ENCODE measurements around the gene TNS1.

The TNS1 gene

GRCh38 chr2:217940261-217941220 is 62.3 kb downstream of the TNS1 start:
- DNase-seq = no peak

DNA sequence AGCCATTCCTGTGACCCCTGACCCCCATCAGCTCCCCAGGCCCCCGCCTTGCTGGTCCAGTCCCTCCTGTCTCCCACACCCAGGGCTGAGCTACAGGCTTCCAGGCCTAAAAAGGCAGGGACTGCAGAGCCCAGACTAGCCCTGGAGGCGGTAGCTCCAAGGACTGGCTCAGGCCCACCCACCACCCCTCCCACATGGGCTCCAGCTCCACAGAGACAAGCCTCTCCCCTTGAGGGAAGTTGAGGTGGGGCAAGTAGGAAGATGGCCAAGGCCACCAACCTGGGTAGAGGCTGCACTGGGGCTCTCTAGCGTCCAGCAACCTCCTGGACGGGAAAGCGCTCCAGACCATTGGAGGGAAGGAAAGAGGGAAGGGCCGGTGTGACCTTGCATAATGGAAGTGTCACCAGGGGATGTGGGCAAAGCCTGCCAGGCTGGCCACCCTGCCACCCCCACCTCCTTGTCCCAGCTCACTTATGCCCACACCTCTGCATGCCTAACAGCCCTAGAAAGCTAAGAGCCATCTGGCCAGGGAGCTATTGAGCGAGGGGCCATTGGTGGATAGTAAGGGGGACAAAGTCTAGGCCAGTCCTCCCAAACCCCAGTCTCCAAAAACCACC is 63.1 kb downstream of the TNS1 start:
- DNase-seq = no peak

- DNase-seq = no peak
These were observed 63.6 kb downstream of the TNS1 start for GRCh38 chr2:217939220-217939619.

- no peak for DNase-seq
These were observed 64.8 kb downstream of the TNS1 start for GRCh38 chr2:217938036-217938435.

DNA sequence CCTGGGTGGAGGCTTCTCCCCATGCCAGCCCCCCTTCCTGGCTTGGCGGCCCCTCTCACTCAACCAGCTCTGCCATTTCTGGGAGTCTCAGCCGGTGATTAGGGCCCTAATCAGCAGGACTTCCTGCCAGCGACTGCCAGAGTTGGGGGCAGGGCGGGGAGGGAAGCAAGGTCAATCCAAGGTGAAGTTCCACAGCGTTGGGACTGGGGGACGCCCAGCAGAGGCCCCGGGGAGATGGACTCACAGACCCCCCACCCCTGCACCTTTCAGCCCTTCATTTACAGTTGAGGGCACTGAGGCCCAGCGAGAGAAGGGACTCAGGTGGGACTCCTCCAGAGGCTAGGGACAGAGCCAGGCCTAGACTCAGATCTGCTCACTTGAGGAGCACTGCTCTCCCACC is 65.3 kb downstream of the TNS1 start:
- DNase-seq = no peak

DNA sequence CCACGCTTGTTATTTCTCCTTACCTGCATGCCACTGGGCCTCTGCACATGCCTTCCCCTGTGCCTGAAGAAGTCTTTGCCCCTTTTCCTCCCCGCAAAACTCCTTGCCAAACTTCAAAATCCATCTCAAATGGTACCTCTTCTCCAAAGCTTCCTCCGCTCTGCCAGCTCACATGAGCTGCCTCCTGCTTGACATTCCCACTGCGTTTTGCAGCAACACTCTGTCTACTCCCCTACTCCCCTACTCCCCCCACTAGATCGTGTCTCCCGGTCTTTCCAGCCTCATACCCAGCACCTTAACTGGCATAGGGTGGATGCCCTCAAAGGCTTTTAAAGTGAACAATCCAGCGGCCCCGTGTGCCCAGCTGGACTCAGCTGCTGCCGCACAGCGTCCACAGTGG is 65.8 kb downstream of the TNS1 start:
- no peak for DNase-seq

DNA sequence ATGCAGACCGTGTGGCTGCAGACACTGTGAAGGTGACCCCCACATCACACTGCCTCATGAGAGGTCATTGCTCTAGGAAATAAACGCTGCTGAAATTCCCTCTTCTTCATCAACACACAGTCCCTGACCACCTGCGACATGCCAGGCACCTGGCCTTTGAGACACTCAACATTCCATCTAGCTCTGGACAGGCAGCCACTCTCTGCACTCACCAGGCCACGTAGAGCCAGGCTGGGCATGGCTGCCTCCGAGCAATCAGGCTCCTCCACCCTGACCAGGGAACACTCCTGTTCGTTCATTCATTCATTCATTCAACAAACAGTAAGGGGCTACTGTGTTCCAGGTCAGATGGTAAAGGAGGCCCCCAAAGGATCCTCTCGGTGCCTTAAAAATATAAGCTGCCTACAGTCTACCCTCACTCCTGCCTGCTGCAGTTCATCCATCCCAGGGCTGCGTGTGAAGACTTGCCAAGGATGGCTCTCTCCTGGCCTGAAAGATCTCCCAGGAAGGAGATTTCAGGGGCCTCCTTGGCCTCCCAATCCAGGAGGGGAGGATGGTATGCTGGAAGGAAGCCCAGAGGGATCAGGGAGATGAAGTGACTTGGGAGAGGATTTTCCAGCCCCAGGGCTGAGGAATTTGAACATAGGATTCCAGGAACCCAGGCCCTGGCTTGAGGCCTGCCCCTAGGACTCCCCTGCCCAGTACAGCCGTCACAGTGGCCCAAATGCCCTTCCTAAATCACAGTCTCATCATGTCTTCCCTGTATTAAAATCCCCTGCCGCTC is 66.7 kb downstream of the TNS1 start:
- DNase-seq = no peak

- DNase-seq = no peak
These were observed 67.4 kb downstream of the TNS1 start for GRCh38 chr2:217935235-217935879.

GRCh38 chr2:217934321-217935131 is 68.3 kb downstream of the TNS1 start:
- no peak for DNase-seq

GRCh38 chr2:217933617-217933993 is 69.2 kb downstream of the TNS1 start:
- DNase-seq = no peak

- peak; percentile 54 for DNase-seq
These were observed 69.8 kb downstream of the TNS1 start for GRCh38 chr2:217932803-217933616.

- DNase-seq = no peak
These were observed 70.8 kb downstream of the TNS1 start for GRCh38 chr2:217931846-217932560.

- DNase-seq = no peak
These were observed 71.8 kb downstream of the TNS1 start for GRCh38 chr2:217930761-217931563.

DNA sequence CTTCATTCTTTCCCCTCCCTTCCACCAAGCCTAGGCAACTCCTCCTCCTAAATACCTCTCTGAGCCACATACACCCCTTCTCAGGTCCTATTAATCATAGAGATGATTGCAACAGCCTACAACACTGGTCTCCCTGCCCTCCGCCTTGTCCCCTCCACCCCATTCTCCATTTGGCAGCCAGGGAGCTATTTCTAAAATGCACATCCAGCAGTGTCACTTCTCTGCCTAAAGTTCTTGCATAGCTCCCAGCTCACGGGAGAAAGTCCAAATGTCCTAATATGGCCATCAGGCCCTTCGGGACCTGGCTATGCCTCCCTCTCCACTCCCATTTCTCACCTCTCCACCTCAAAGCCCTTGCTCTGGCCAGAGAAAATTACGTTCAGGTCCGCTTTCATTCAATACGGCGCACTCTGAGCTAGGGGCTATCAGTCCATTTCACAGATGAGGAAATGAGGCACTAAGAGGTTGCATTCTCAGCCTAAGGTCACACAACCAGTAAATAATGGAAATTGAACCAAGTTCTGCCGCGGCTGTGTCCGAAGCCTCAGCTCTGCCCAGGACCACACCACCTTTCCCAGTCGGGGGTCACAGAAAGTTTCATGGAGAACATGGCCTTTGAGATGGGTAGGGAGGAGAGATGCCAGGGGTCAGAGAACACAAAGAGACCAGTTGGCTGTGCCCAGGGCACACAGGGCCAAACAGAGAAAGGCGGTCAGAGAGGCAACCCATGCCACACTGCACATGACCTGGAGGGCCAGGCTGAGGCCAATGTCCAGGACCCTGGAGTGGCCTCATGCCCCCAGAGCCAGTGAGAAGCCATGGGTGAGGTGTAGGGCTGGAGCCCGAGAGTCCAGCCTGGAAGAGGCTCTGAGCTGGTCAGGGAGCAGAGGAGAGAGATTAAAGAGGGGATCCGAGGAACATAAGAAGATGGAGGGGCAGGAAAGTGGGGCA is 72.8 kb downstream of the TNS1 start:
- no peak for DNase-seq

- DNase-seq = no peak
These were observed 73.5 kb downstream of the TNS1 start for GRCh38 chr2:217929272-217929671.

DNA sequence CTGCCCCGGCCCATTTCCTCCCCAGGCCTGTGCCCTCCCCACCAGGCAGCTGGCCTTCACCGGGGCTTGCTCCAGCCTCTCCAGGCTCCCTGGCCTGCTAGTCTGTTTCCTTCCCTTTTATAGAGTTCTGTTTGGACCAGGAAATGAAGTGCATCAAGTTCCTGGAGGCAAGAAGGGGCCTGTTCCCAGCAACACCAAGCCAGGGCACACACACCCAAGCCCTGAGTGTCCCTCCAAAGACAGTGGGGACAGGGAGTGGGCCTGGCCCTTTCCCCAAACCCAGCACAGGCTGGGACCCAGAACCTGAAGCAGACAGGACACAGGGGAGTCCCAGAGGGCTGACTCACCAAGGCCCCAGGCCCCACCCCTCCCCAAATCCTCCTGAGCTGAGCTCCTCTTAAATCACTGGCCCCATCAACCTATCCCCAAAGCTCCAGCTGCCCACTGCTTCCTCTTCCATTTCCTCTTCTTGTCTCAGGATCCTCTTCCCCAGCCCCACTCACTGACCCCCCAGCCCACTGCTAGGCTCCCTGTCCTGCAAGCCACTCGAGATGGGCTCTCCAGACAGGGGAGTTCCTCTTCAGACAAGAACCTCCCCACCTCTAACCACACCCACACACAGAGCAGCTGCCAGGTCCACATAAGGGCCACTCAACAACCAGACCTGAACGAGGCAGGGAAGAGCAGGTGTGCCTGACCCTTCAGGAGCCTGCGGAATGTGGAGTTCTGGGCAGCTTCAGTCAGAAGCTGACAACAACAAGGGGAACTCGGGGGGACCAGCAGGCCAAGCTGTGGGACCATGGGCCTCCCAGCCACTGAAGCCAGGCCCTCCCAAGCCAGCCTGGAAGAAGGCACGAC is 74.2 kb downstream of the TNS1 start:
- no peak for DNase-seq

GRCh38 chr2:217927601-217928323 is 75.0 kb downstream of the TNS1 start:
- DNase-seq = no peak

Data from NCI-H2227 treated with DMSO at 0.1 percent for 48 hours (cell line).